Brain microvascular endothelial cell (primary cell): ENCODE data around the gene ZCCHC17.
A peak's percentile ranks its signal among the peaks of the same experiment; 100 is the strongest.

Experiments used
- DNase-seq: peaks from one replicate; pipeline ENCODE4 v3.0.0-alpha.2; 2020
- H3K27ac ChIP-seq: fragments of 250-450 bp; sonication (Bioruptor Pico); 2 replicates; pipeline ENCODE4 v1.5.1; 2020; ENCODE audit warnings: mild to moderate bottlenecking, moderate library complexity
- H3K27me3 ChIP-seq: fragments of 250-450 bp; sonication (Bioruptor Pico); replicated peaks from 2 replicates; pipeline ENCODE4 v1.5.1; 2020; ENCODE audit warnings: mild to moderate bottlenecking
- H3K36me3 ChIP-seq: fragments of 250-450 bp; sonication (Bioruptor Pico); replicated peaks from 2 replicates; pipeline ENCODE4 v1.5.1; 2020; ENCODE audit warnings: mild to moderate bottlenecking
- H3K4me3 ChIP-seq: 2 replicates; pipeline ENCODE4 v1.5.1; 2011; ENCODE audit warnings: low read depth, mild to moderate bottlenecking, control low read depth, low read length, moderate library complexity
- CTCF ChIP-seq: IDR thresholded peaks from 2 replicates; pipeline ENCODE4 v1.5.1; 2011; ENCODE audit warnings: low read depth, mild to moderate bottlenecking, moderate library complexity, low read length, control low read depth, inconsistent platforms; ENCODE audit errors: missing control alignments
- in situ Hi-C: cut with HindIII; loops from 2 replicates; pipeline ENCODE4 v1.10.0; 2017; ENCODE audit warnings: low sequenced_read_pairs, low pct_ligation_motif_present

ZCCHC17 gene

DNA sequence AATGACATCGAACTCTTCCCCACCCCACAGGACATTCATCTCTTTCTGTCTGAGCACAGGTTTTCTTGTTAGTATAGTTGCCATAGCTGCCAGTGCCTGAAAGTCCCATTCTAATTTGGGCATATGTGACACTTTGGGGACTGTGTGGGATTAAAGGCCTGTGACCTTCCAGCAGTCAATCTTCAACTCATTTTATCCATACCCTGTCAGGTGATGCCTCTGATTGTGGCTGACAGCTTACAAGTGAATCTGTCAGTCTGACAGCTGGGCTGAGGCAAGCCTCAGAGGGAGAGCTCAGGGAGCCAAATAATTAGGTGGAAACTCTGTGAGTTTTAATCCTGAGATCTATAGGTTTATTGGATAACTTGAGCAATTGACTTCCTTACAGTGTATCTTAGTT, 29.6 kb downstream of the ZCCHC17 start:
- in situ Hi-C loops = no loop called here
- Histone ChIP-seq H3K4me3 (no peak overlapping the region), H3K27me3 (no peaks in the 10 kb centered on the region), H3K27ac (no peak overlapping the region), H3K36me3 (peaks cover 5% of the 10 kb centered on the region)
- DNase-seq = no peak
- TF ChIP-seq CTCF = no peak

- in situ Hi-C loops = no loop called here
- peaks cover 3% of the 10 kb centered on the region for H3K36me3 ChIP-seq
- TF ChIP-seq CTCF = no peak
- DNase-seq = no peak
- H3K27me3 ChIP-seq = no peaks in the 10 kb centered on the region
- H3K4me3 ChIP-seq = no peak overlapping the region
- no peak overlapping the region for H3K27ac ChIP-seq
Observed at GRCh38 chr1:31327381-31327780, 30.5 kb downstream of the ZCCHC17 start.

DNA sequence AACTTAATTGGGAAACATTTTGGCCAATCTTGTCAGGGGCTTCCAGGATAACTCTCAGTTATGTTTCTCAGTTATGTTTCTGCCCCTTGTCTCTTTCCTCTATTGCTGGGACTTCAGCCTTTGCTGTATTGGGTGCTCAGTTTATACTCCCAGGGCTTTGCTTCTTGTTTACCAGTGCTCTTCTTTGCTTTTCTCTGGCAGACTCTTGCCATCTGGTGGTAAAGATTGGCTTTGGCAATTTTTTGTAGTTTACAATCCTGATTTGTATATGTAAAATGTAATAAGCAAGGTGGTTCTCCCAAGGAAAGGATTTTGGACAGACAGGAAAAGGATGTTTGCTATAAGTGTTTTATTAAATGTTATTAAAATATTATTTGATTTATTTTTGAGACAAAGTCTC, 38.2 kb downstream of the ZCCHC17 start:
- H3K4me3 ChIP-seq = no peak overlapping the region
- H3K27me3 ChIP-seq = no peaks in the 10 kb centered on the region
- DNase-seq = peak; percentile 7
- in situ Hi-C loops = no loop called here
- H3K36me3 ChIP-seq = no peaks in the 10 kb centered on the region
- no peak overlapping the region for H3K27ac ChIP-seq
- peak; percentile 64 for TF ChIP-seq CTCF

DNA sequence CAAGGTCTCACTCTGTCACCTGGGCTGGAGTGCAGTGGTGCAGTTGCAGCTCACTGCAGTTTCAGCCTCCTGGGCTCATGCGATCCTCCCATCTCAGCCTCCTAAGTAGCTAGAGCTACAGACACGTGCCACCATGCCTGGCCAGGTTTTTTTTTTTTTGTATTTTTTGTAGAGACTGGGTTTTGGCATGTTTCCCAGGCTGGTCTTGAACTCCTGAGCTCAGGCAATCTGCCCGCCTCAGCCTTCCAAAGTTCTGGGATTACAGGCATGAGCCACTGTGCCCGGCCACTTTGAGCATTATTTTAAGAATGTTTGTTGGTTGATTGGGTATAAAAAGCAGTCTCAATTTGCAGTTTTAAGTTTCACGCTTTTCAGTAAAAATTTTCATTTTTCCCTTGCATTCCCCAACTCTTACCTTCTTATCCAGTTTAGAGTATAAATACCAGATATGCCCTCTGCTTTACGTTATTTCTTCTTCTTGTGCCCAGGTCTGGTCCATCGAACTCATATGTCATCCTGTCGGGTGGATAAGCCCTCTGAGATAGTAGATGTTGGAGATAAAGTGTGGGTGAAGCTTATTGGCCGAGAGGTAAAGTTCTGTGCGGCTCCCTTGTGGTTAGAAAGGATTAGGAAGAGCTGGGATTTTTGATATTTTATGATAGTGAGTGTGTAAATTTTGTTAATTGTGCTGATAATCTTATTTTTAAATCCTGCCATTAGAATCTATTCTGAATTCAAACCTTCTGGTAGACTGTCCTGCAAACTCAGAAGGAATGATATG, 40.0 kb downstream of the ZCCHC17 start:
- no peak for DNase-seq
- in situ Hi-C loops = no loop called here
- H3K27ac ChIP-seq = no peak overlapping the region
- H3K4me3 ChIP-seq = no peak overlapping the region
- no peaks in the 10 kb centered on the region for H3K27me3 ChIP-seq
- no peaks in the 10 kb centered on the region for H3K36me3 ChIP-seq
- TF ChIP-seq CTCF = no peak

GRCh38 chr1:31344503-31344902, 47.7 kb downstream of the ZCCHC17 start:
- DNase-seq = no peak
- in situ Hi-C loops = no loop called here
- H3K36me3 ChIP-seq = peaks cover 10% of the 10 kb centered on the region
- no peak overlapping the region for H3K4me3 ChIP-seq
- H3K27me3 ChIP-seq = no peaks in the 10 kb centered on the region
- no peak overlapping the region for H3K27ac ChIP-seq
- no peak for TF ChIP-seq CTCF

DNA sequence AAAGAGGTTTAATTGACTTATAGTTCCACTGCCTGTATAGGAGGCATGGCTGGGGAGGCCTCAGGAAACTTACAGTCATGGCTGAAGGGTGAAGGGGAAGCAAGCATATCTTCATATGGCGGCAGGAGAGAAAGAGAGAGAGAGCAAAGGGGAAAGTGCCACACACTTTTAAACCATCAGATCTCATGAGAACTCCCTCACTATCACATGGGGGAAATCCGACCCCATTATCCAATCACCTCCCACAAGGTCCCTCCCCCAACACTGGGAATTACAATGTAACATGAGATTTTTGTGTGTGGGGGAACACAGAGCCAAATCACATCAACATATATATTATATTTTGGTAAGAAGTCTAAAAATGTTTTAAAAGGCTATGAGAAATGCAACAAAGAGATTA, 48.8 kb downstream of the ZCCHC17 start:
- Histone ChIP-seq H3K4me3 (no peak overlapping the region), H3K27me3 (no peaks in the 10 kb centered on the region), H3K36me3 (peaks cover 12% of the 10 kb centered on the region), H3K27ac (no peak overlapping the region)
- DNase-seq = no peak
- no peak for TF ChIP-seq CTCF
- in situ Hi-C loops = no loop called here
